HepG2 (cell line): ENCODE measurements around the gene APBB2. TPM values are rescaled to one million over a fixed set of nuclear protein-coding genes. Genes with fewer than 3 reads are reported as not detected.

Source experiments
- ARHGAP35 ChIP-seq: sonication (generic); formaldehyde crosslinking; IDR thresholded peaks from 2 replicates; pipeline ENCODE4 v1.9.0; 2022; ENCODE audit warnings: mild to moderate bottlenecking, inconsistent platforms, moderate library complexity, missing genetic modification reagents, borderline replicate concordance
- CREM ChIP-seq, 2 experiments: sonication (generic) in 1 of 2; formaldehyde crosslinking in 1 of 2; IDR thresholded peaks; 2 replicates each; pipeline versions ENCODE4 v1.4.0 to v1.6.1; 2016 to 2020; ENCODE audit warnings: antibody characterized with exemption in 1 of 2, mild to moderate bottlenecking in 1 of 2, missing genetic modification reagents in 1 of 2
- EP300 ChIP-seq, 3 experiments: sonication (generic) in 1 of 3; formaldehyde crosslinking in 1 of 3; IDR thresholded peaks; 2 replicates each; pipeline versions ENCODE4 v1.5.1 to v1.6.1; 2011 to 2020; ENCODE audit warnings: low read depth in 2 of 3, low read length in 2 of 3, borderline replicate concordance in 1 of 3, improper control_type of control experiment in 1 of 3, mild to moderate bottlenecking in 1 of 3, missing genetic modification reagents in 1 of 3, moderate library complexity in 1 of 3
- GABPB1 ChIP-seq: IDR thresholded peaks from 2 replicates; pipeline ENCODE4 v1.6.1; 2016; ENCODE audit warnings: mild to moderate bottlenecking, missing genetic modification reagents, moderate library complexity, missing compliant biosample characterization
- HNRNPK ChIP-seq: fragments of 200-400 bp; formaldehyde crosslinking; IDR thresholded peaks from 2 replicates; pipeline ENCODE4 v1.6.1; 2018; ENCODE audit warnings: low read length, low read depth, moderate library complexity, mild to moderate bottlenecking; ENCODE audit not compliant: poor library complexity, severe bottlenecking
- IKZF5 ChIP-seq: IDR thresholded peaks from 2 replicates; pipeline ENCODE4 v1.6.1; 2018; ENCODE audit warnings: missing genetic modification reagents, mild to moderate bottlenecking, missing compliant biosample characterization
- IRF1 ChIP-seq: sonication (generic); formaldehyde crosslinking; IDR thresholded peaks from 2 replicates; pipeline ENCODE4 v1.4.0; 2020; ENCODE audit warnings: low read depth, mild to moderate bottlenecking, missing genetic modification reagents
- PBX2 ChIP-seq: IDR thresholded peaks from 2 replicates; pipeline ENCODE4 v1.6.1; 2016; ENCODE audit warnings: control low read depth
- PHB2 ChIP-seq: fragments of 450-650 bp; IDR thresholded peaks from 2 replicates; pipeline ENCODE4 v1.6.1; 2018; ENCODE audit not compliant: partially characterized antibody
- RARG ChIP-seq: sonication (generic); formaldehyde crosslinking; IDR thresholded peaks from 2 replicates; pipeline ENCODE4 v1.4.0; 2020; ENCODE audit warnings: low read depth, mild to moderate bottlenecking, missing genetic modification reagents
- TAF1 ChIP-seq: sonication (generic); formaldehyde crosslinking; IDR thresholded peaks from 2 replicates; pipeline ENCODE4 v1.4.0; 2020; ENCODE audit warnings: missing genetic modification reagents
- UBTF ChIP-seq: sonication (generic); formaldehyde crosslinking; IDR thresholded peaks from 2 replicates; pipeline ENCODE4 v1.4.0; 2020; ENCODE audit warnings: mild to moderate bottlenecking, missing genetic modification reagents
- USF2 ChIP-seq, 2 experiments: sonication (generic) in 1 of 2; formaldehyde crosslinking in 1 of 2; IDR thresholded peaks; 2 replicates each; pipeline versions ENCODE4 v1.5.1 to v1.6.1; 2011 to 2020; ENCODE audit warnings: borderline replicate concordance in 1 of 2, low read depth in 1 of 2, low read length in 1 of 2, mild to moderate bottlenecking in 1 of 2, missing genetic modification reagents in 1 of 2, moderate library complexity in 1 of 2
- ZNF138 ChIP-seq: sonication (generic); formaldehyde crosslinking; IDR thresholded peaks from 2 replicates; pipeline ENCODE4 v1.5.0; 2020; ENCODE audit warnings: mild to moderate bottlenecking, low read depth, missing genetic modification reagents
- ZNF496 ChIP-seq: sonication (generic); formaldehyde crosslinking; IDR thresholded peaks from 2 replicates; pipeline ENCODE4 v1.8.1; 2023; ENCODE audit warnings: mild to moderate bottlenecking, moderate library complexity, missing genetic modification reagents; ENCODE audit not compliant: insufficient replicate concordance
- ZSCAN30 ChIP-seq: sonication (generic); formaldehyde crosslinking; IDR thresholded peaks from 2 replicates; pipeline ENCODE4 v1.5.0; 2020; ENCODE audit warnings: mild to moderate bottlenecking, missing genetic modification reagents
- polyA plus RNA-seq, 8 experiments: library from polyadenylated mRNA; depleted of rRNA in 3 of 8; stranded (reverse) in 7 of 8; unstranded in 1 of 8; fragments of >200 nt; fragmentation: Illumina TruSeq in 4 of 8; extraction: Trizol in 4 of 8; gene quantifications; 2 replicates each; pipeline versions ENCODE4 v1.2.1 to v1.2.3, GENCODE V29; 2011 to 2016; ENCODE audit warnings: low read depth in 4 of 8, missing spikeins in 1 of 8, mixed read lengths in 1 of 8; ENCODE audit not compliant: insufficient read depth in 1 of 8
- total RNA-seq, 5 experiments: library from RNA; depleted of rRNA; stranded (reverse); fragments of >200 nt; fragmentation: Illumina TruSeq; extraction: Trizol; gene quantifications; 2 replicates each; pipeline ENCODE4 v1.2.3, GENCODE V29; 2016; ENCODE audit warnings: low read depth in 1 of 5

Gene APBB2
- total and polyA plus RNA-seq, 2 of the 13 experiments (the other 11 are each of a cell fraction or from before 2014, with no cell fraction given), result 11.7 to 17.0 TPM

- TF ChIP-seq HNRNPK (peak; percentile 72), RARG (CRISPR knock-in tag) (no peak), ZNF138 (CRISPR knock-in tag) (0 out of 2 replicates have a peak, but pooled peaks have one; percentile 75), PBX2 (CRISPR knock-in tag) (no peak), UBTF (CRISPR knock-in tag) (peak; percentile 99), GABPB1 (CRISPR knock-in tag) (peak; percentile 95), EP300 (IDR thresholded peaks at IDR 0.05; ENCODE audit: low read depth in 2 of 2, low read length in 2 of 2) (peak in 1 of 2 experiments; percentile 41; a peak in 1 of 4 replicates), EP300 (CRISPR knock-in tag; IDR thresholded peaks at IDR 0.05; ENCODE audit: borderline replicate concordance) (no peak), IKZF5 (CRISPR knock-in tag) (peak; percentile 56; the same call in 1 of the 2 replicates), USF2 (IDR thresholded peaks at IDR 0.05; ENCODE audit: low read depth, low read length) (no peak), USF2 (CRISPR knock-in tag; IDR thresholded peaks at IDR 0.05; ENCODE audit: borderline replicate concordance) (no peak; the same call in 1 of the 2 replicates), TAF1 (CRISPR knock-in tag) (peak; percentile 85), ARHGAP35 (CRISPR knock-in tag) (no peak), IRF1 (CRISPR knock-in tag) (no peak), PHB2 (no peak), ZSCAN30 (CRISPR knock-in tag) (no peak), ZNF496 (no peak), CREM (IDR thresholded peaks at IDR 0.05) (0 out of 2 replicates have a peak, but pooled peaks have one; percentile 36), CREM (CRISPR knock-in tag; IDR thresholded peaks at IDR 0.05) (no peak)
Measured at GRCh38 chr4:41216294-41217019, 2.1 kb upstream of the APBB2 start (continued).
